SK-N-SH (cell line): ENCODE data around the gene RB1. TPM values are rescaled to one million over a fixed set of nuclear protein-coding genes. Genes with fewer than 3 reads are reported as not detected.
"Not testable (repeated sequence)": the region's sequence is repeated elsewhere in the genome, so short reads cannot be mapped to it uniquely, and the experiment has no call there.

Source experiments
- CTCF ChIA-PET: fragments of 300-600, 350-600 bp; formaldehyde crosslinking; extraction: SDS; loops from one replicate; lab custom pipeline; 2021; lab: Yijun Ruan, JAX
- POLR2A ChIA-PET: fragments of 350-600 bp; sonication (Branson Sonifier 250); formaldehyde crosslinking; extraction: SDS; loops from one replicate; lab custom pipeline; 2020; ENCODE audit warnings: antibody characterized with exemption, inconsistent platforms; lab: Yijun Ruan, JAX
- DNase-seq: peaks from one replicate; pipeline ENCODE4 v3.0.0; 2012
- H2AFZ ChIP-seq: fragments of 200-600 bp; sonication (generic); 2 replicates; pipeline ENCODE4 v1.8.1; 2016; ENCODE audit warnings: antibody characterized with exemption, mild to moderate bottlenecking, low read depth
- H3F3A ChIP-seq: fragments of 200-600 bp; sonication (generic); replicated peaks from 2 replicates; pipeline ENCODE3; 2016; ENCODE audit warnings: antibody characterized with exemption, mild to moderate bottlenecking; ENCODE audit not compliant: insufficient read depth
- H3K27ac ChIP-seq, 2 experiments: fragments of 200-500 bp in 1 of 2; fragments of 200-600 bp in 1 of 2; sonication (Bioruptor generic) in 1 of 2; sonication (generic), shearing (Covaris generic) in 1 of 2; 2 replicates each; pipeline versions ENCODE4 v1.5.1 to v1.6.1; 2014 to 2016; ENCODE audit warnings: low read depth in 2 of 2, inconsistent platforms in 1 of 2, low read length in 1 of 2, mild to moderate bottlenecking in 1 of 2, mixed read lengths in 1 of 2
- H3K27me3 ChIP-seq: fragments of 200-600 bp; sonication (generic), shearing (Covaris generic); 2 replicates; pipeline ENCODE4 v1.6.1; 2016; ENCODE audit warnings: mixed run types; ENCODE audit not compliant: insufficient read depth
- H3K36me3 ChIP-seq, 2 experiments: fragments of 200-500 bp in 1 of 2; fragments of 200-600 bp in 1 of 2; sonication (Bioruptor generic) in 1 of 2; sonication (generic) in 1 of 2; replicated peaks in 1 of 2; 2 replicates each; pipeline versions ENCODE3 to v1.5.1; 2014 to 2016; ENCODE audit warnings: low read length in 1 of 2, mild to moderate bottlenecking in 1 of 2; ENCODE audit not compliant: insufficient read depth in 2 of 2, control insufficient read depth in 1 of 2
- H3K4me1 ChIP-seq, 2 experiments: fragments of 200-500 bp in 1 of 2; fragments of 200-600 bp in 1 of 2; sonication (Bioruptor generic) in 1 of 2; sonication (generic), shearing (Covaris generic) in 1 of 2; 2 replicates each; pipeline versions ENCODE4 v1.5.1 to v1.6.1; 2014 to 2016; ENCODE audit warnings: low read depth in 1 of 2, low read length in 1 of 2, mixed run types in 1 of 2; ENCODE audit not compliant: insufficient read depth in 2 of 2, control insufficient read depth in 1 of 2
- H3K4me2 ChIP-seq: fragments of 200-600 bp; sonication (generic), shearing (Covaris generic); 2 replicates; pipeline ENCODE4 v1.6.1; 2017; ENCODE audit warnings: mixed run types
- H3K4me3 ChIP-seq, 2 experiments: fragments of 200-500 bp in 1 of 2; fragments of 200-600 bp in 1 of 2; sonication (Bioruptor generic) in 1 of 2; sonication (generic), shearing (Covaris generic) in 1 of 2; 2 replicates each; pipeline versions ENCODE4 v1.5.1 to v1.8.1; 2014 to 2016; ENCODE audit warnings: low read depth in 2 of 2, inconsistent platforms in 1 of 2, low read length in 1 of 2, mild to moderate bottlenecking in 1 of 2, mixed read lengths in 1 of 2, moderate library complexity in 1 of 2
- H3K79me2 ChIP-seq: fragments of 200-600 bp; sonication (generic); 2 replicates; pipeline ENCODE4 v1.8.1; 2017; ENCODE audit warnings: mild to moderate bottlenecking; ENCODE audit not compliant: insufficient read depth
- H3K9ac ChIP-seq: fragments of 200-600 bp; sonication (generic); 2 replicates; pipeline ENCODE4 v1.6.1; 2017; ENCODE audit warnings: mixed run types
- H3K9me2 ChIP-seq: fragments of 200-600 bp; sonication (generic); 2 replicates; pipeline ENCODE4 v1.6.1; 2017; ENCODE audit warnings: mixed run types
- H3K9me3 ChIP-seq: fragments of 200-600 bp; sonication (generic); 2 replicates; pipeline ENCODE4 v1.6.1; 2017; ENCODE audit warnings: mixed run types, mild to moderate bottlenecking, moderate library complexity
- H4K20me1 ChIP-seq: fragments of 200-600 bp; sonication (generic); 2 replicates; pipeline ENCODE4 v1.6.1; 2017; ENCODE audit warnings: mild to moderate bottlenecking, mixed run types; ENCODE audit not compliant: insufficient read depth
- FOSL2 ChIP-seq: IDR thresholded peaks from 2 replicates; pipeline ENCODE4 v1.4.0; 2012; ENCODE audit warnings: low read depth, mild to moderate bottlenecking, moderate library complexity, borderline replicate concordance
- FOXM1 ChIP-seq: IDR thresholded peaks from 2 replicates; pipeline ENCODE4 v1.4.0; 2012; ENCODE audit warnings: low read depth, mild to moderate bottlenecking
- GABPA ChIP-seq: IDR thresholded peaks from 2 replicates; pipeline ENCODE4 v1.4.0; 2012; ENCODE audit warnings: low read depth, mild to moderate bottlenecking
- JUND ChIP-seq: IDR thresholded peaks from 2 replicates; pipeline ENCODE4 v1.4.0; 2012
- MEF2A ChIP-seq: IDR thresholded peaks from 2 replicates; pipeline ENCODE4 v1.4.0; 2012; ENCODE audit warnings: low read depth, borderline replicate concordance
- NFIC ChIP-seq: IDR thresholded peaks from 2 replicates; pipeline ENCODE4 v1.4.0; 2012; ENCODE audit warnings: borderline replicate concordance
- WGBS: methylation state at CpG from one replicate; pipeline ENCODE4 v1.1.6; 2017; ENCODE audit warnings: low lambda C conversion rate; 5-methylcytosine and 5-hydroxymethylcytosine counted together
- polyA plus RNA-seq, 3 experiments: library from polyadenylated mRNA; depleted of rRNA; stranded (reverse); fragments of >200 nt; gene quantifications; 2 replicates each; pipeline ENCODE4 v1.2.3, GENCODE V29; 2012
- TF ChIP-seq, protein P1 (sequence below): fragments of 150-350 bp; IDR thresholded peaks from 2 replicates; pipeline ENCODE4 v1.6.1; 2016; ENCODE audit warnings: mild to moderate bottlenecking, low read depth, low read length
- TF ChIP-seq, protein P2 (sequence below): fragments of 150-350 bp; IDR thresholded peaks from 2 replicates; pipeline ENCODE4 v1.6.1; 2017; ENCODE audit warnings: antibody characterized with exemption, low read length, low read depth, borderline replicate concordance
- TF ChIP-seq, protein P3 (sequence below): IDR thresholded peaks from 2 replicates; pipeline ENCODE4 v1.6.1; 2012; ENCODE audit warnings: mild to moderate bottlenecking, low read depth, low read length, moderate library complexity

The RB1 gene
- polyA plus RNA-seq, 1 of the 3 experiments (the other 2 are of a cell fraction): 11.5 TPM

DNA sequence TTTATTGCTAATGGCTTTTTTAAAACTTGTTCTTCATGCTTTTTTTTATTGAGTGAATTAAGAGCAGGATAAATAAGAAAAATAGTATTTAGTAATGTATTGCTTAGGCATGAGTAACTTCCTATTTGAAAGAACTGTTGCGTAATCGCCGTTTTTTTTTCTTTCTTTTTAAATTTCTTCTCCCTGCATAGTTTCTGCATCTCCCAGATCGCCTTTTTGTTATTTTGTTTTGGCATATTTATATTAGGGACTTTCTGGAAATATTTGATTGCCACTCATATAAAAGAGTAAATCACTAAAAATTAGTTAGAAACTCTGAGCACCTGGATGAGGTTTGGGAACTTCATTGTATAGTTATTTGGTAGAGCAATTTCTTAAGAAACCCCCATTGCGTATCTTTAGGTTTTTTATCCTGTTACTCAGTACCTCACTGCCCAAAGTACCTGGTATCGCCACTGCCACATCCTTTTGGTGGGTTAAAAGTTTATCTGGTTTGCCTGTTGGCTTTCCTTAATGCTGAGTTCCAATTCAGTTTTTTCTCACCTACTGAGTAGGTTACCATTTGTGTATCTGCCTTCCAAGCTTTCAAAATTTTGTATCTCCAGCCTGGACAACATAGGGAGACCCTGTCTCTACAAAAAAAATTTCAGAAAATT lies 145.5 kb downstream of the RB1 start:
- 55% methylated on average over 6 of the region's 6 CpGs for WGBS
- Histone ChIP-seq H4K20me1 (no peaks in the 10 kb centered on the region), H3K4me3 (no peak overlapping the region; a peak in 1 of 4 replicates), H3K36me3 (peaks cover 11 to 30% of the 10 kb centered on the region in 2 experiments), H3K4me2 (peak overlapping the region; percentile 35; the same call in 1 of the 2 replicates), H3K27ac (peak overlapping the region; percentile 7 to 50; a peak in 3 of 4 replicates), H3K4me1 (peaks cover 0 to 11% of the 10 kb centered on the region in 2 experiments; a peak in 1 of 4 replicates), H3K9me2 (no peaks in the 10 kb centered on the region), H3K9me3 (no peaks in the 10 kb centered on the region), H3F3A (peaks cover 27% of the 10 kb centered on the region), H3K79me2 (peaks cover 34% of the 10 kb centered on the region), H3K9ac (no peak overlapping the region), H3K27me3 (no peaks in the 10 kb centered on the region), H2AFZ (no peak overlapping the region)
- 0 out of 2 replicates have a peak, but pooled peaks have one; percentile 10 for TF ChIP-seq FOSL2
- TF ChIP-seq, protein P1, sequence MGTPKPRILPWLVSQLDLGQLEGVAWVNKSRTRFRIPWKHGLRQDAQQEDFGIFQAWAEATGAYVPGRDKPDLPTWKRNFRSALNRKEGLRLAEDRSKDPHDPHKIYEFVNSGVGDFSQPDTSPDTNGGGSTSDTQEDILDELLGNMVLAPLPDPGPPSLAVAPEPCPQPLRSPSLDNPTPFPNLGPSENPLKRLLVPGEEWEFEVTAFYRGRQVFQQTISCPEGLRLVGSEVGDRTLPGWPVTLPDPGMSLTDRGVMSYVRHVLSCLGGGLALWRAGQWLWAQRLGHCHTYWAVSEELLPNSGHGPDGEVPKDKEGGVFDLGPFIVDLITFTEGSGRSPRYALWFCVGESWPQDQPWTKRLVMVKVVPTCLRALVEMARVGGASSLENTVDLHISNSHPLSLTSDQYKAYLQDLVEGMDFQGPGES: no peak
- TF ChIP-seq JUND: peak; percentile 7; the same call in 1 of the 2 replicates
- DNase-seq: no peak
- CTCF ChIA-PET: interaction anchor here (1.3 kb wide), 1 partner anchor 8 kb away, joined by 6 read pairs; no protein-coding TSS in a partner anchor
- POLR2A ChIA-PET: no interaction called here

DNA sequence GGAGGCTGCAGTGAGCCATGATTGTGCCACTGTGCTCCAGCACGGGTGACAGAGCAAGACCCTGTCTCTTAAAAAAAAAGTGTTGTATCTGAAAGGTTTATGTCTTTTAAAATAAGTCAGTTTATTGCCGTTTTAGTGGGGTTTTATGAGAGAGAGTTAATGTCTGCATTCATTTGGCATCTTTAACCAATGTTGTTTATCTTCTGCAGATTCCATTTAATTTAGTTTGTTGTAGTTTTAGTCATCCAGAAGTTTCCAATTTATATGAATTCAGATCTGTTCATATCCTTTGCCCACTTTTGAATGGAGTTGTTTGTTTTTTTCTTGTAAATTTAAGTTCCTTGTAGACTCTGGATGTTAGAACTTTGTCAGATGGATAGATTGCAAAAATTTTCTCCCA lies 146.1 kb downstream of the RB1 start:
- H3F3A ChIP-seq: peaks cover 27% of the 10 kb centered on the region
- peaks cover 34% of the 10 kb centered on the region for H3K79me2 ChIP-seq
- H3K36me3 ChIP-seq: peaks cover 13 to 33% of the 10 kb centered on the region in 2 experiments
- H3K9me3 ChIP-seq: no peaks in the 10 kb centered on the region
- WGBS: 96% methylated on average over 2 of the region's 2 CpGs
- POLR2A ChIA-PET: no interaction called here
- TF ChIP-seq FOSL2 (no peak), FOXM1 (no peak), GABPA (no peak), MEF2A (no peak), NFIC (no peak)
- TF ChIP-seq, protein P2, sequence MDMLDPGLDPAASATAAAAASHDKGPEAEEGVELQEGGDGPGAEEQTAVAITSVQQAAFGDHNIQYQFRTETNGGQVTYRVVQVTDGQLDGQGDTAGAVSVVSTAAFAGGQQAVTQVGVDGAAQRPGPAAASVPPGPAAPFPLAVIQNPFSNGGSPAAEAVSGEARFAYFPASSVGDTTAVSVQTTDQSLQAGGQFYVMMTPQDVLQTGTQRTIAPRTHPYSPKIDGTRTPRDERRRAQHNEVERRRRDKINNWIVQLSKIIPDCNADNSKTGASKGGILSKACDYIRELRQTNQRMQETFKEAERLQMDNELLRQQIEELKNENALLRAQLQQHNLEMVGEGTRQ: no peak
- TF ChIP-seq, protein P3, sequence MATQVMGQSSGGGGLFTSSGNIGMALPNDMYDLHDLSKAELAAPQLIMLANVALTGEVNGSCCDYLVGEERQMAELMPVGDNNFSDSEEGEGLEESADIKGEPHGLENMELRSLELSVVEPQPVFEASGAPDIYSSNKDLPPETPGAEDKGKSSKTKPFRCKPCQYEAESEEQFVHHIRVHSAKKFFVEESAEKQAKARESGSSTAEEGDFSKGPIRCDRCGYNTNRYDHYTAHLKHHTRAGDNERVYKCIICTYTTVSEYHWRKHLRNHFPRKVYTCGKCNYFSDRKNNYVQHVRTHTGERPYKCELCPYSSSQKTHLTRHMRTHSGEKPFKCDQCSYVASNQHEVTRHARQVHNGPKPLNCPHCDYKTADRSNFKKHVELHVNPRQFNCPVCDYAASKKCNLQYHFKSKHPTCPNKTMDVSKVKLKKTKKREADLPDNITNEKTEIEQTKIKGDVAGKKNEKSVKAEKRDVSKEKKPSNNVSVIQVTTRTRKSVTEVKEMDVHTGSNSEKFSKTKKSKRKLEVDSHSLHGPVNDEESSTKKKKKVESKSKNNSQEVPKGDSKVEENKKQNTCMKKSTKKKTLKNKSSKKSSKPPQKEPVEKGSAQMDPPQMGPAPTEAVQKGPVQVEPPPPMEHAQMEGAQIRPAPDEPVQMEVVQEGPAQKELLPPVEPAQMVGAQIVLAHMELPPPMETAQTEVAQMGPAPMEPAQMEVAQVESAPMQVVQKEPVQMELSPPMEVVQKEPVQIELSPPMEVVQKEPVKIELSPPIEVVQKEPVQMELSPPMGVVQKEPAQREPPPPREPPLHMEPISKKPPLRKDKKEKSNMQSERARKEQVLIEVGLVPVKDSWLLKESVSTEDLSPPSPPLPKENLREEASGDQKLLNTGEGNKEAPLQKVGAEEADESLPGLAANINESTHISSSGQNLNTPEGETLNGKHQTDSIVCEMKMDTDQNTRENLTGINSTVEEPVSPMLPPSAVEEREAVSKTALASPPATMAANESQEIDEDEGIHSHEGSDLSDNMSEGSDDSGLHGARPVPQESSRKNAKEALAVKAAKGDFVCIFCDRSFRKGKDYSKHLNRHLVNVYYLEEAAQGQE: no peak
- TF ChIP-seq, all 33 proteins: peak for 0
- DNase-seq: no peak
- CTCF ChIA-PET: no interaction called here
- H4K20me1 ChIP-seq: no peaks in the 10 kb centered on the region
- no peak overlapping the region for H3K4me3 ChIP-seq
- H3K9ac ChIP-seq: no peak overlapping the region
- H2AFZ ChIP-seq: no peak overlapping the region
- H3K4me1 ChIP-seq: peaks cover 0 to 11% of the 10 kb centered on the region in 2 experiments; a peak in 1 of 4 replicates
- peak overlapping the region in 1 of 2 experiments; percentile 50; a peak in 1 of 4 replicates for H3K27ac ChIP-seq
- H3K27me3 ChIP-seq: no peaks in the 10 kb centered on the region
- no peak overlapping the region; the same call in 1 of the 2 replicates for H3K4me2 ChIP-seq
- H3K9me2 ChIP-seq: no peaks in the 10 kb centered on the region

DNA sequence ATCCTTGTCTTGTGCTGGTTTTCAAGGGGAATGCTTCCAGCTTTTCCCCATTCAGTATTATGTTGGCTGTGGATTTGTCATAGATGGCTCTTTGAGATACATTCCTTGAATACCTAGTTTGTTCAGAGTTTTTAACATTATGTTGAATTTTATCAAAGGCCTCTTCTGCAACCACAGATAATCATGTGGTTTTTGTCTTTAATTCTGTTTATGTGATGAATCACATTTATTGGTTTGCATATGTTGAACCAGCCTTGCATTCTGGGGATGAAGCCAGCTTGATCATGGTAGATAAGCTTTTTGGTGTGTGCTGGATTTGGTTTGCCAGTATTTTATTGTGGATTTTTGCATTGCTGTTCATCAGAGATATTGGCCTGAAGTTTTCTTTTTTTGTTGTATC lies 147.6 kb downstream of the RB1 start:
- H2AFZ ChIP-seq, H3K9ac ChIP-seq, H3K4me3 ChIP-seq, DNase-seq, H3K9me3 ChIP-seq, H4K20me1 ChIP-seq, H3K4me2 ChIP-seq, CTCF ChIA-PET, POLR2A ChIA-PET, H3K9me2 ChIP-seq, H3K27ac ChIP-seq, H3K27me3 ChIP-seq: not testable (repeated sequence)
- peaks cover 15 to 38% of the 10 kb centered on the region in 2 experiments for H3K36me3 ChIP-seq
- peaks cover 0 to 11% of the 10 kb centered on the region in 2 experiments; a peak in 1 of 4 replicates for H3K4me1 ChIP-seq
- peaks cover 34% of the 10 kb centered on the region for H3K79me2 ChIP-seq
- peaks cover 25% of the 10 kb centered on the region for H3F3A ChIP-seq
